ENCODE results near the gene XPA.

Gene XPA

GRCh38 chr9:97630591-97630990 lies 66.5 kb downstream of the XPA start:
- no peak for TF ChIP-seq CTCF (IDR thresholded peaks at IDR 0.05; ENCODE audit: low read depth, low read length, missing control alignments)
- DNase-seq (ENCODE audit: extremely low read depth, low read depth): no peak
- no peak overlapping the region for H3K4me3 ChIP-seq (replicated peaks; ENCODE audit: low read depth, low read length)

GRCh38 chr9:97629156-97629555 lies 68.0 kb downstream of the XPA start:
- no peak for TF ChIP-seq CTCF (IDR thresholded peaks at IDR 0.05; ENCODE audit: low read depth, low read length, missing control alignments)
- no peak for DNase-seq (ENCODE audit: extremely low read depth, low read depth)
- no peak overlapping the region for H3K4me3 ChIP-seq (replicated peaks; ENCODE audit: low read depth, low read length)

GRCh38 chr9:97628668-97629067 lies 68.5 kb downstream of the XPA start:
- no peak for DNase-seq (ENCODE audit: extremely low read depth, low read depth)
- no peak for TF ChIP-seq CTCF (IDR thresholded peaks at IDR 0.05; ENCODE audit: low read depth, low read length, missing control alignments)

GRCh38 chr9:97627624-97628023 lies 69.5 kb downstream of the XPA start:
- TF ChIP-seq CTCF (IDR thresholded peaks at IDR 0.05; ENCODE audit: low read depth, low read length, missing control alignments): no peak
- DNase-seq (ENCODE audit: extremely low read depth, low read depth): no peak
- no peak overlapping the region for H3K4me3 ChIP-seq (replicated peaks; ENCODE audit: low read depth, low read length)

More at GRCh38 chr9:97628668-97629067, 68.5 kb downstream of the XPA start:
- H3K4me3 ChIP-seq (replicated peaks; ENCODE audit: low read depth, low read length): no peak overlapping the region

- no peak for TF ChIP-seq CTCF (IDR thresholded peaks at IDR 0.05; ENCODE audit: low read depth, low read length, missing control alignments)
- H3K4me3 ChIP-seq (replicated peaks; ENCODE audit: low read depth, low read length): no peak overlapping the region
- DNase-seq (ENCODE audit: extremely low read depth, low read depth): no peak
Measured at GRCh38 chr9:97625620-97626019, 71.5 kb downstream of the XPA start.
